ENCODE data around the gene CA9.
"Not testable (repeated sequence)": the region's sequence is repeated elsewhere in the genome, so short reads cannot be mapped to it uniquely, and the experiment has no call there.

GRCh38 chr9:35645736-35646135 lies 28.0 kb upstream of the CA9 start:
- not testable (repeated sequence) for TF ChIP-seq EZH2phosphoT487 (IDR thresholded peaks at IDR 0.05; ENCODE audit: low read depth)
- TF ChIP-seq, protein P1, sequence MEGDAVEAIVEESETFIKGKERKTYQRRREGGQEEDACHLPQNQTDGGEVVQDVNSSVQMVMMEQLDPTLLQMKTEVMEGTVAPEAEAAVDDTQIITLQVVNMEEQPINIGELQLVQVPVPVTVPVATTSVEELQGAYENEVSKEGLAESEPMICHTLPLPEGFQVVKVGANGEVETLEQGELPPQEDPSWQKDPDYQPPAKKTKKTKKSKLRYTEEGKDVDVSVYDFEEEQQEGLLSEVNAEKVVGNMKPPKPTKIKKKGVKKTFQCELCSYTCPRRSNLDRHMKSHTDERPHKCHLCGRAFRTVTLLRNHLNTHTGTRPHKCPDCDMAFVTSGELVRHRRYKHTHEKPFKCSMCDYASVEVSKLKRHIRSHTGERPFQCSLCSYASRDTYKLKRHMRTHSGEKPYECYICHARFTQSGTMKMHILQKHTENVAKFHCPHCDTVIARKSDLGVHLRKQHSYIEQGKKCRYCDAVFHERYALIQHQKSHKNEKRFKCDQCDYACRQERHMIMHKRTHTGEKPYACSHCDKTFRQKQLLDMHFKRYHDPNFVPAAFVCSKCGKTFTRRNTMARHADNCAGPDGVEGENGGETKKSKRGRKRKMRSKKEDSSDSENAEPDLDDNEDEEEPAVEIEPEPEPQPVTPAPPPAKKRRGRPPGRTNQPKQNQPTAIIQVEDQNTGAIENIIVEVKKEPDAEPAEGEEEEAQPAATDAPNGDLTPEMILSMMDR (IDR thresholded peaks at IDR 0.05; ENCODE audit: low read depth, low read length) = not testable (repeated sequence)

Data from OCI-LY3 (cell line).